ENCODE data around the gene ERN2.

DNA sequence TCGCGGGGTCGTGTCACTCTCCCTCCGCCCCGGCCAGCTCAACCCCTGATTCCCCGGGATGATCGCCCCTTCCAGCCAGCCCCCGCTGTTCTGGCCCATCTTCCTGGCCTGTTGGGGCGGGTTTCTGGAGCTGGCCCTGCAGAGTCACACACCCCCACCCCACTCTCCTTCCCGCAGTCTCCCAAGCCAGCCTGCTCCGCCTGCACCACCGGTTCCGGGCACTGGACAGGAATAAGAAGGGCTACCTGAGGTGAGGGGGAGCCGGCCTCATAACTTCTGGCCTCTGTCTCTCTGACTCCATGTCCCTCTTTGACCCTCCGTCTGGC, 42.4 kb upstream of the ERN2 start:
- TF ChIP-seq, protein P1, sequence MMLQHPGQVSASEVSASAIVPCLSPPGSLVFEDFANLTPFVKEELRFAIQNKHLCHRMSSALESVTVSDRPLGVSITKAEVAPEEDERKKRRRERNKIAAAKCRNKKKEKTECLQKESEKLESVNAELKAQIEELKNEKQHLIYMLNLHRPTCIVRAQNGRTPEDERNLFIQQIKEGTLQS (CRISPR knock-in tag; conservative IDR thresholded peaks at IDR 0.05), result no peak
- TF ChIP-seq SOX15 (CRISPR knock-in tag; IDR thresholded peaks at IDR 0.05) (no peak), ZNF232 (CRISPR knock-in tag; IDR thresholded peaks at IDR 0.05) (no peak)
- TF ChIP-seq, protein P2, sequence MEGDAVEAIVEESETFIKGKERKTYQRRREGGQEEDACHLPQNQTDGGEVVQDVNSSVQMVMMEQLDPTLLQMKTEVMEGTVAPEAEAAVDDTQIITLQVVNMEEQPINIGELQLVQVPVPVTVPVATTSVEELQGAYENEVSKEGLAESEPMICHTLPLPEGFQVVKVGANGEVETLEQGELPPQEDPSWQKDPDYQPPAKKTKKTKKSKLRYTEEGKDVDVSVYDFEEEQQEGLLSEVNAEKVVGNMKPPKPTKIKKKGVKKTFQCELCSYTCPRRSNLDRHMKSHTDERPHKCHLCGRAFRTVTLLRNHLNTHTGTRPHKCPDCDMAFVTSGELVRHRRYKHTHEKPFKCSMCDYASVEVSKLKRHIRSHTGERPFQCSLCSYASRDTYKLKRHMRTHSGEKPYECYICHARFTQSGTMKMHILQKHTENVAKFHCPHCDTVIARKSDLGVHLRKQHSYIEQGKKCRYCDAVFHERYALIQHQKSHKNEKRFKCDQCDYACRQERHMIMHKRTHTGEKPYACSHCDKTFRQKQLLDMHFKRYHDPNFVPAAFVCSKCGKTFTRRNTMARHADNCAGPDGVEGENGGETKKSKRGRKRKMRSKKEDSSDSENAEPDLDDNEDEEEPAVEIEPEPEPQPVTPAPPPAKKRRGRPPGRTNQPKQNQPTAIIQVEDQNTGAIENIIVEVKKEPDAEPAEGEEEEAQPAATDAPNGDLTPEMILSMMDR (IDR thresholded peaks at IDR 0.05), result no peak
- TF ChIP-seq, protein P3, sequence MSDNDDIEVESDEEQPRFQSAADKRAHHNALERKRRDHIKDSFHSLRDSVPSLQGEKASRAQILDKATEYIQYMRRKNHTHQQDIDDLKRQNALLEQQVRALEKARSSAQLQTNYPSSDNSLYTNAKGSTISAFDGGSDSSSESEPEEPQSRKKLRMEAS (CRISPR knock-in tag; IDR thresholded peaks at IDR 0.05), result no peak

All from WTC11 (cell line).